Parathyroid adenoma (tissue), 2 donors: ENCODE data around the gene SIK3.

Experiments used
- H2AFZ ChIP-seq: fragments of 300-600 bp; sonication (generic); one replicate; pipeline ENCODE4 v1.7.0; 2017; ENCODE audit warnings: antibody characterized with exemption, mild to moderate bottlenecking
- H3K27ac ChIP-seq: fragments of 300-600 bp; sonication (generic); one replicate; pipeline ENCODE4 v1.7.0; 2017
- H3K27me3 ChIP-seq: fragments of 300-600 bp; sonication (generic); one replicate; pipeline ENCODE4 v1.7.0; 2017; ENCODE audit warnings: low read length; ENCODE audit not compliant: control insufficient read depth, insufficient read depth
- H3K36me3 ChIP-seq: fragments of 300-600 bp; sonication (generic); one replicate; pipeline ENCODE4 v1.7.0; 2017; ENCODE audit warnings: low read length; ENCODE audit not compliant: control insufficient read depth, insufficient read depth
- H3K4me1 ChIP-seq: fragments of 300-600 bp; sonication (generic); one replicate; pipeline ENCODE4 v1.7.0; 2017; ENCODE audit warnings: control low read depth
- H3K4me2 ChIP-seq: fragments of 300-600 bp; sonication (generic); one replicate; pipeline ENCODE4 v1.7.0; 2017; ENCODE audit warnings: low read length
- H3K4me3 ChIP-seq: fragments of 300-600 bp; sonication (generic); one replicate; pipeline ENCODE4 v1.7.0; 2017; ENCODE audit warnings: low read depth, low read length
- H3K79me2 ChIP-seq: fragments of 300-600 bp; sonication (generic); one replicate; pipeline ENCODE4 v1.7.0; 2017; ENCODE audit warnings: control low read depth
- H3K9ac ChIP-seq: fragments of 300-600 bp; sonication (generic); one replicate; pipeline ENCODE4 v1.7.0; 2017; ENCODE audit warnings: mild to moderate bottlenecking
- H3K9me3 ChIP-seq: fragments of 300-600 bp; sonication (generic); one replicate; pipeline ENCODE4 v1.7.0; 2017; ENCODE audit warnings: low read length; ENCODE audit not compliant: control insufficient read depth
- CTCF ChIP-seq: fragments of 300-600 bp; sonication (generic); IDR thresholded peaks from one replicate; pipeline ENCODE4 v1.7.0; 2017; ENCODE audit warnings: antibody characterized with exemption, mild to moderate bottlenecking
- donor health status: primary hyperparathyroidism.

SIK3 gene

GRCh38 chr11:117076941-117077691 is 21.1 kb downstream of the SIK3 start:
- Histone ChIP-seq H3K27ac (peak overlapping the region; percentile 40), H3K27me3 (no peaks in the 10 kb centered on the region), H3K4me3 (peak overlapping the region; percentile 22), H2AFZ (no peak overlapping the region), H3K4me1 (peaks cover 11% of the 10 kb centered on the region), H3K9me3 (no peaks in the 10 kb centered on the region), H3K4me2 (peak overlapping the region; percentile 50), H3K79me2 (peaks cover 6% of the 10 kb centered on the region), H3K36me3 (no peaks in the 10 kb centered on the region), H3K9ac (no peak overlapping the region)
- no peak for TF ChIP-seq CTCF

DNA sequence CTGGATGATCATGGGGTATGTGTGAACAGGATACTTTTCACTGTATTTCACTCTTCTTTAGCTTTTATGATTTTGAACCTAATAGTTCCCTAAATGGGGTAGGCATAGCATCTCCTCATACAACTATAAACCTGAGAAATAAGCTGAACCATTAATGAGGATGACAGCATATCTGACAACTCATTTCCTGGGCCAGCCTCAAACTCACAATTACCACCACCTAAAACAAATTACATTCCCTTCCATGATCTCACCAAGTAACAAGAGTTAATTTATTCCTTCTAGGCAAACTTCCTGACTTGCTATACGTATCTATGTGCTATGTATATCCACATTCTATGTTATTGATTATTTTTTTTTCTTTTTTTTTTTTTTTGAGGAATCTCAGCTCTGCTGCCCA is 23.0 kb downstream of the SIK3 start:
- H3K27me3 ChIP-seq = no peaks in the 10 kb centered on the region
- H3K27ac ChIP-seq = no peak overlapping the region
- no peak overlapping the region for H3K4me3 ChIP-seq
- no peak for TF ChIP-seq CTCF
- H2AFZ ChIP-seq = no peak overlapping the region
- no peaks in the 10 kb centered on the region for H3K9me3 ChIP-seq
- no peaks in the 10 kb centered on the region for H3K36me3 ChIP-seq
- peaks cover 15% of the 10 kb centered on the region for H3K4me1 ChIP-seq
- H3K79me2 ChIP-seq = peaks cover 6% of the 10 kb centered on the region
- H3K4me2 ChIP-seq = no peak overlapping the region
- no peak overlapping the region for H3K9ac ChIP-seq

DNA sequence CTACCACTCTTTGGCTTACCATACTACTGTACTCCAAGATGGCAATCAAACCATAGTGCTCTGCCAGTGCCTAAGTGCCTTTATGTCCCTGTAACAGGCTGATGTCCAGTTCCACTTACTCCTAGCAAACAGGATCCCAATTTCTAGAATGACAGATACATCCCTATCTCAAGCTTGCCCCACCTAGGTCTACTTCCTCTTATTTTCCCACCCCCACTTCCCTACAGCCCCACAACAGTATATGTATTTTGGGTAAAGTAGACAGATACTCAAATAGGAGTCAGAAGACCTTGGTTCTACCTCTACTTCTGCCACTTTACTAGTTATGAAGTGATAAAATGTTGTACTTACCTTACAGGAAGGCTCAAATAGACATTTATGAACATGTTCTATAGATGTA is 24.1 kb downstream of the SIK3 start:
- no peaks in the 10 kb centered on the region for H3K27me3 ChIP-seq
- no peak overlapping the region for H3K27ac ChIP-seq
- H3K9me3 ChIP-seq = no peaks in the 10 kb centered on the region
- no peak overlapping the region for H3K4me2 ChIP-seq
- H3K79me2 ChIP-seq = peaks cover 4% of the 10 kb centered on the region
- no peak overlapping the region for H3K9ac ChIP-seq
- no peak overlapping the region for H2AFZ ChIP-seq
- no peak overlapping the region for H3K4me3 ChIP-seq
- no peak for TF ChIP-seq CTCF
- H3K36me3 ChIP-seq = no peaks in the 10 kb centered on the region
- H3K4me1 ChIP-seq = peaks cover 15% of the 10 kb centered on the region

- Histone ChIP-seq H3K4me1 (peaks cover 15% of the 10 kb centered on the region), H3K27me3 (no peaks in the 10 kb centered on the region), H3K79me2 (peaks cover 4% of the 10 kb centered on the region), H3K36me3 (no peaks in the 10 kb centered on the region), H3K9ac (no peak overlapping the region), H2AFZ (no peak overlapping the region), H3K4me3 (no peak overlapping the region), H3K27ac (no peak overlapping the region), H3K4me2 (no peak overlapping the region), H3K9me3 (no peaks in the 10 kb centered on the region)
- TF ChIP-seq CTCF = no peak
These were observed 24.7 kb downstream of the SIK3 start for GRCh38 chr11:117073539-117073938.
